Activated CD8-positive, alpha-beta T cell treated with anti-CD3 and anti-CD28 coated beads for 36 hours (primary cell): Measurements from ENCODE around the gene GNGT1. TPM values are rescaled to one million over a fixed set of nuclear protein-coding genes. Genes with fewer than 3 reads are reported as not detected.
A peak's percentile ranks its signal among the peaks of the same experiment; 100 is the strongest.
"Not testable (repeated sequence)": the region's sequence is repeated elsewhere in the genome, so short reads cannot be mapped to it uniquely, and the experiment has no call there.

ENCODE experiments used
- ATAC-seq: fragments of 200-7000 bp; cut with Tn5 transposase; one replicate; pipeline ENCODE4 v1.10.0; 2021; ENCODE audit warnings: mild to moderate bottlenecking, moderate library complexity
- CTCF ChIA-PET: fragments of 350-600 bp; sonication (Branson Sonifier 250); formaldehyde crosslinking; loops from one replicate; lab custom pipeline; 2021; ENCODE audit warnings: antibody characterized with exemption; lab: Charles Lee
- POLR2A ChIA-PET: fragments of 350-600 bp; sonication (Branson Sonifier 250); formaldehyde crosslinking; loops from one replicate; lab custom pipeline; 2021; ENCODE audit warnings: antibody characterized with exemption; lab: Charles Lee
- DNase-seq: peaks from one replicate; pipeline ENCODE4 v3.0.0-alpha.2; 2020
- H3K27ac Mint-ChIP-seq: one replicate; pipeline ENCODE4 v1.8.0; 2021; ENCODE audit warnings: mild to moderate bottlenecking, mixed read lengths
- H3K27me3 Mint-ChIP-seq: one replicate; pipeline ENCODE4 v1.8.0; 2021; ENCODE audit warnings: mixed read lengths
- H3K36me3 Mint-ChIP-seq: one replicate; pipeline ENCODE4 v1.8.0; 2021; ENCODE audit warnings: low read depth, mixed read lengths
- H3K4me1 Mint-ChIP-seq: one replicate; pipeline ENCODE4 v1.8.0; 2021; ENCODE audit warnings: low read depth, mixed read lengths
- H3K4me3 Mint-ChIP-seq: one replicate; pipeline ENCODE4 v1.8.0; 2021; ENCODE audit warnings: mild to moderate bottlenecking, moderate library complexity, mixed read lengths
- H3K9me3 Mint-ChIP-seq: one replicate; pipeline ENCODE4 v1.8.0; 2021; ENCODE audit warnings: mixed read lengths
- CTCF ChIP-seq: fragments of 200-600 bp; IDR thresholded peaks from one replicate; pipeline ENCODE4 v1.8.0; 2022; ENCODE audit warnings: antibody characterized with exemption, mild to moderate bottlenecking
- intact Hi-C: fragments of 100-400 bp; cut with micrococcal nuclease; formaldehyde crosslinking; loops from one replicate; pipeline ENCODE4 v1.10.0; 2022
- total RNA-seq, 2 experiments: library from RNA; stranded (reverse); gene quantifications; one replicate each; pipeline ENCODE4 v1.2.3, GENCODE V29; 2021

Gene GNGT1
- total RNA-seq, 2 experiments from 2014 or later = not detected

DNA sequence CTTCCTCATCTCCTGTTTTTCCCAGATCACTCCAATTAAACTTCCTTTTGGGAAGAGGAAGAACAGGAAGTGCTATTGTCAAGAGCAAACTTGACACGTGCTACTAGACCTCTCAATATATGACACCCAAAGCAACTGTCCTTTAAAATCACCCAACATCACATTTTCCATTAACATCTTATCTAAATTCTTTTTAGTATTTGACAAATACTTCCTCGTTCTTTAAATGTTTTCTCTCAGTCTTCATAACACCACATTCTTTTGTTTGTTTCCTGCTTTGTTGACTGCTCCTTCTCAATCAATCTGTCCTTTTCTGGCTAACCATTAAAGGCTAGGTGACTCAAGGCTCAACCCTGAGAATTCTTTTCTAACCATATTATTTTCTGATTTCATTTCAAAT, 8.7 kb upstream of the GNGT1 start:
- no peaks in the 10 kb centered on the region for H3K4me1 Mint-ChIP-seq
- H3K27ac Mint-ChIP-seq = no peak overlapping the region
- DNase-seq (no peak), ATAC-seq (no peak)
- no peaks in the 10 kb centered on the region for H3K36me3 Mint-ChIP-seq
- H3K9me3 Mint-ChIP-seq = no peaks in the 10 kb centered on the region
- peaks cover 14% of the 10 kb centered on the region for H3K27me3 Mint-ChIP-seq
- no peak for TF ChIP-seq CTCF
- H3K4me3 Mint-ChIP-seq = no peak overlapping the region
- intact Hi-C loops = loop anchor here (10.0 kb wide), 1 partner anchor 497 kb away; the partner anchor contains the start of gene COL1A2
- POLR2A ChIA-PET = no interaction called here
- CTCF ChIA-PET = no interaction called here

- ChIA-PET POLR2A (no interaction called here), CTCF (interaction anchor here (0.6 to 2.4 kb wide), 11 partner anchors 9 to 492 kb away, joined by 3 to 14 read pairs (median 3); partner anchors contain the start of gene COL1A2)
- no peak for ATAC-seq
- Mint-ChIP-seq H3K4me3 (no peak overlapping the region), H3K27ac (no peak overlapping the region), H3K9me3 (no peaks in the 10 kb centered on the region), H3K36me3 (no peaks in the 10 kb centered on the region), H3K4me1 (no peaks in the 10 kb centered on the region), H3K27me3 (peaks cover 4% of the 10 kb centered on the region)
- DNase-seq = peak; percentile 26
- peak; percentile 72 for TF ChIP-seq CTCF
- intact Hi-C loops = loop anchor here (2.0 kb wide), 1 partner anchor 184 kb away; no protein-coding TSS in a partner anchor
Observed at GRCh38 chr7:93902777-93903423, 3.5 kb upstream of the GNGT1 start.

GRCh38 chr7:93910076-93910994, 4.0 kb downstream of the GNGT1 start:
- no peak for TF ChIP-seq CTCF
- Mint-ChIP-seq H3K9me3 (no peaks in the 10 kb centered on the region), H3K4me1 (no peaks in the 10 kb centered on the region), H3K36me3 (no peaks in the 10 kb centered on the region), H3K27ac (no peak overlapping the region), H3K27me3 (peaks cover 7% of the 10 kb centered on the region), H3K4me3 (no peak overlapping the region)
- CTCF ChIA-PET = no interaction called here
- ATAC-seq (no peak), DNase-seq (no peak)
- intact Hi-C loops = no loop called here
- POLR2A ChIA-PET = no interaction called here

GRCh38 chr7:93911242-93911641, 4.9 kb downstream of the GNGT1 start:
- H3K27me3 Mint-ChIP-seq, H3K4me3 Mint-ChIP-seq, CTCF ChIA-PET, H3K4me1 Mint-ChIP-seq, H3K27ac Mint-ChIP-seq, intact Hi-C loops, ATAC-seq, H3K9me3 Mint-ChIP-seq, H3K36me3 Mint-ChIP-seq, DNase-seq, POLR2A ChIA-PET: not testable (repeated sequence)

GRCh38 chr7:93911661-93912060, 5.3 kb downstream of the GNGT1 start:
- H3K27ac Mint-ChIP-seq, H3K4me1 Mint-ChIP-seq, CTCF ChIA-PET, H3K4me3 Mint-ChIP-seq, intact Hi-C loops, H3K9me3 Mint-ChIP-seq, H3K36me3 Mint-ChIP-seq, ATAC-seq, DNase-seq, POLR2A ChIA-PET, H3K27me3 Mint-ChIP-seq: not testable (repeated sequence)

GRCh38 chr7:93913197-93913596, 6.8 kb downstream of the GNGT1 start:
- H3K36me3 Mint-ChIP-seq = no peaks in the 10 kb centered on the region
- H3K4me1 Mint-ChIP-seq = no peaks in the 10 kb centered on the region
- DNase-seq = no peak
- H3K27me3 Mint-ChIP-seq = peaks cover 10% of the 10 kb centered on the region
- ATAC-seq = no peak
- POLR2A ChIA-PET = no interaction called here
- TF ChIP-seq CTCF = no peak
- H3K4me3 Mint-ChIP-seq = no peak overlapping the region
- H3K27ac Mint-ChIP-seq = no peak overlapping the region
- H3K9me3 Mint-ChIP-seq = no peaks in the 10 kb centered on the region
- intact Hi-C loops = no loop called here
- CTCF ChIA-PET = no interaction called here
